Neural cell (in vitro differentiated cells): ENCODE results near the gene GPT2.

Experiments
- CTCF ChIP-seq: fragments of 450-650 bp; IDR thresholded peaks from 2 replicates; pipeline ENCODE4 v1.5.1; 2014; ENCODE audit warnings: antibody characterized with exemption, mild to moderate bottlenecking, moderate library complexity; ENCODE audit not compliant: poor library complexity, severe bottlenecking
- EP300 ChIP-seq: fragments of 450-650 bp; conservative IDR thresholded peaks from 2 replicates; pipeline ENCODE4 v1.6.1; 2014; ENCODE audit warnings: antibody characterized with exemption, mild to moderate bottlenecking, moderate library complexity; ENCODE audit not compliant: poor library complexity, severe bottlenecking
- EZH2 ChIP-seq: fragments of 200-600, 300-800 bp; shearing (Covaris generic), sonication (generic); IDR thresholded peaks from 2 replicates; pipeline ENCODE4 v1.6.1; 2014; ENCODE audit warnings: antibody characterized with exemption, low read length, borderline replicate concordance, mild to moderate bottlenecking; ENCODE audit not compliant: insufficient read depth, poor library complexity, severe bottlenecking
- POLR2AphosphoS5 ChIP-seq: IDR thresholded peaks from 2 replicates; pipeline ENCODE4 v1.6.1; 2012
- RAD21 ChIP-seq: fragments of 450-650 bp; conservative IDR thresholded peaks from 2 replicates; pipeline ENCODE4 v1.6.1; 2014; ENCODE audit warnings: antibody characterized with exemption, mild to moderate bottlenecking, moderate library complexity
- REST ChIP-seq: IDR thresholded peaks from 2 replicates; pipeline ENCODE4 v1.6.1; 2012; ENCODE audit warnings: borderline replicate concordance
- SMC3 ChIP-seq: fragments of 450-650 bp; conservative IDR thresholded peaks from 2 replicates; pipeline ENCODE4 v1.6.1; 2014; ENCODE audit warnings: antibody characterized with exemption, mild to moderate bottlenecking, moderate library complexity; ENCODE audit not compliant: poor library complexity
- TAF1 ChIP-seq: IDR thresholded peaks from 2 replicates; pipeline ENCODE4 v1.6.1; 2012; ENCODE audit warnings: low read depth

GRCh38 chr16:46848768-46849764 lies 35.1 kb upstream of the GPT2 start:
- TF ChIP-seq CTCF (no peak), SMC3 (no peak), RAD21 (no peak), EP300 (no peak), TAF1 (no peak), POLR2AphosphoS5 (no peak), EZH2 (no peak), REST (no peak)
